EL (cell line): ENCODE measurements around the gene YBX2.

ENCODE experiments used
- DNase-seq: peaks from one replicate; pipeline ENCODE4 v3.0.0-alpha.2; 2016

Gene YBX2

DNA sequence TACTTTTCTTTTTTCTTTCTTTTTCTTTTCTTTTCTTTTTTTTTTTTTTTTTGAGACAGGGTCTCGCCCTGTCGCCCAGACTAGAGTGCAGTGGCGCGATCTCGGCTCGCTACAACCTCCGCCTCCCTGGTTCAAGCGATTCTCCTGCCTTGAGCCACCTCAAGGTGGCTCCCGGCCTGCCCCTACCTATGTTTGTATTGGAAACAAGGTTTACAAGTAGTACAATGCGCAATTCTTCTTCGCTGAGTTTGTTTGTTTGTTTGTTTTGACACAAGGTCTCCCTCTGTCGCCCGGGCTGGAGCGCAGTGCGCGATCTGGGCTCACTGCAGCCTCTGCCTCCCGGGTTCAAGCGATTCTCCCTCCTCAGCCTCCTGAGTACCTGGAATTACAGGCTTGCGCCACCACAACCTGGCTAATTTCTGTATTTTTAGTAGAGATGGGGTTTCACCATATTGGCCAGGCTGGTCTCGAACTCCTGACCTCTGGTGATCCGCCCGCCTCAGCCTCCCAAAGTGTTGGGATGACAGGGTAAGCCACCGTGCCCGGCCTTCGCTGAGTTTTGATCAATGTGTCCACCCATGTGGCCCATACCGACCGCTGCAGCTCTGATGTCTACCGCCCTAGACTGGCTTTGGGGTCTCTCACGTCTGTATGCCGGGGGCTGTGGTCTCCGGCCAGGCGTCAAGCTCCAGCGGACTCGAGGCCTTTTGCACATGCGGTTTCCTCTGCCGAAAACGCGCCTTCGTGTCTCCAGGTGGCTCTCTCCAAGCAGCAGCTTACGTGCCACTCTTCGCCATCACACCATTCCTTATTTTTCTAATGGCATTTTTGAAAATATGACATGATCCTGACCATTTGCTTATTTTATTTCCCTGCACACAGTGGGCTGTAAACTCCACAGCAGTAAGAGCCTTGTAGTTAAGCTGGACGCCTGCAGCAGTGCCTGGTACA lies 1.1 kb upstream of the YBX2 start:
- DNase-seq, result no peak

DNA sequence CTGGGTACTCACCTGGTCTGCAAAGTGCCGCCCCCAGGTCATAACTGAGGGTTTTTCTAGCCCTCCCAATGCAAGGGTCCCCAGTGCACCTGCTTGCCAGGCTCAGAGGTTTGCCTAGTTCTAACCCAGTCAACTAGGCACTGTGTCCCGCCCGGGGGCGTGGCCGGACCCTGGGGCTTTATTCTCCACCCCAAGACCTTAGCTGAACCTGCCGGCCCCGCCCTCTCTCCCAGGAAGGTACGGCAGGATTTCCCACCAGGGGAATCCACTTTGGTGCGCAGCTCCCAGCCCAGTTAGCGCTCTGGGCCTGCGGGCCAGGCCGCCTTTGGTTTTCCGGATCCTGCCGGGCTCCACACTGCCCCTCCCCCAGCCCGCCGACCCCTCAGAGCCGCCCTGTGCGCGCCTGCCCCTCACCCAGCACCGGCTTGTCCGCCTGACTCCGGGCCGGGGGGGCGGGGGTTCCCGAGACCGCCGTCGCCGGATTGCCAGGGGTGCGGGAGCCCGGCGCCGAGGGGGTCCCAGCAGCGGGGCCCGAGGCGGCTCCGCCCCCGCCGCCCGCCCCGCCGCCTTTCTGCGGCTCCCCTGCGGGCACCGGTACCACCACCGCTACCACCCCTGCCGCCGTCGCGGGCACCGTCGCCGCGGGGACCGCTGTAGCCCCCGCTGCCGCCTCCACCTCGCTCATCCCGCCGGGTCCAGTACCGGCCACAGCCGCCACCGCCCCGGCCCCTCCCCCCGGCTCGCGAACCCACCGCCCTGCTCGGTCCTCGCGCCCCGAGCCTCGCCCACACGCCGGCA lies 424 bp downstream of the YBX2 start:
- DNase-seq, result no peak

DNA sequence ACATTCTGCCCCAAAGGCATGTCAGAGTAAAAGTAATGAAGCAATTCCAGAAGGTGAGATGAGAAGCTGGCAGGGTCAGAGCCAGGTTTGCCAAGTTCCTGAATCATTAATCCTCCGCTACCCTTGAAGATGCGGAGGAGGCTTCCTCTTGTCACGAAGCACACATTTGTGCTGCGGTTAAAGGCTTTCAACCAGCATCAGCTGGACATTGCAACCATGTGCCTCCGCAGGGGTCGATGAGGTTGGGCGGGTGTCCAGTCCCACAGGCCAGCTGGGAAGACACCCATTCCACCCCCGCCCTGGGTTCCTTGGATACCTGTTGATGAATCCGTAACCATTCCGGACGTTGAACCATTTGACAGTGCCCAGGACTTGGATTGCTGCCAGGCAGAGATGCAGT lies 1.3 kb downstream of the YBX2 start:
- DNase-seq, result no peak

DNA sequence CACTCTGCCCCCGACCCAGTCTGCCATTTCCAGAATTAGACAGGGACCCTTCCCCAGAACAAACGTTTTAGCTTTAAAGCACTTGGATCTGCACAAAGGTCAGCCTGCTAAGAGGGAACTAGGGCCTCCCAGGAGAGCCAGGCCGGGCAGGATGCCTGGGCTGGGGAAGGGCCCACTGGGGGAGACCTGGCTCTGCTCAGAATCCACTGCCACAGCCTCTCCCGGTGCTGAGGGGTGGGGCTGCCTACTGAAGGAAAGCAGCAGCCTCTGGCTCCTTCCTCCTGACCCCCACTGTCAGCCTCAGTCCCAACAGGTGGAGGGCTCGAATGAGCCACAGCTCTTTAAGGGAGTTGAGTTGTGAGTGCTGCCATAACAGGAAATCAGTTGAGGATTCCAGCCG lies 1.7 kb downstream of the YBX2 start:
- DNase-seq, result no peak

DNA sequence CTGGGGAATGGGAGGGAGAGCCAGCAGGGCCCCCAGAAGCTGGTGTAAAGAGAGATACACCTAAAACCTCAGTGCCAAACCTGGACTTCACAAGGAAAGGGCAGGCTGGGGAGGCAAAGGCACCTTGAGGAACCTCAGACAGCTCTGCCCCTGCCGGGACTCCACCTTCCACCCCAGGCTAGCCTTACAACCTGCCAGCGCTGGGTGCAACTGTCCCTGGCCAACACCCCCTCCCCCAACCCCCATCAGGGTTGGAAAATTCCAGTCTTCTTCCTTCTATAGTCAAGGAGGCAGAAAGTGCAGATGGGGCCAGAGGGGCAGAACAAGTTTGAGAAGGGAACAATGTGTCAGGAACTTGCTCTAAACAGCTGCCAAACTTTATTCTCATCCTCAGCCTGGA lies 2.2 kb downstream of the YBX2 start:
- no peak for DNase-seq

- no peak for DNase-seq
These were observed 3.8 kb downstream of the YBX2 start for GRCh38 chr17:7290685-7291084.

DNA sequence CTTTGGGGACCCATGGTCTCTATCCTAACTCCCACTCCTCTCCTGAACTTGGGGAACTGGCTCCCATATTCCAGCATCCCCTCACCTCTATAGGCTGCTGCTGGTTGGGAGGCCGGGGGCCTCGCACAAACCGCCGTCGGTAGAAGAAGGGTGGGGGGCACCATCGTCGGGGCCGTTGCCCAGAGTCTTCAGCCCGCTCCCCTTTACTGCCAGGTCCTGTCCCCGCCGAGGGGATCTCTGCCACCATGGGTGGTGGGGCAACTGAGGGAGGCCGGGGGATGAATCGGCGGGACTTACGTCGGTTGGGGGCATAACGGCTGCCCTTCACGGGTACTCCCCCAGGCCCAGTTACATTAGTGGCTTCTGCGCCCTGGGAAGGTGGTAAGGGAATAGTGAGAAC lies 4.3 kb downstream of the YBX2 start:
- no peak for DNase-seq

GRCh38 chr17:7289256-7290032 lies 5.0 kb downstream of the YBX2 start:
- DNase-seq, result no peak

DNA sequence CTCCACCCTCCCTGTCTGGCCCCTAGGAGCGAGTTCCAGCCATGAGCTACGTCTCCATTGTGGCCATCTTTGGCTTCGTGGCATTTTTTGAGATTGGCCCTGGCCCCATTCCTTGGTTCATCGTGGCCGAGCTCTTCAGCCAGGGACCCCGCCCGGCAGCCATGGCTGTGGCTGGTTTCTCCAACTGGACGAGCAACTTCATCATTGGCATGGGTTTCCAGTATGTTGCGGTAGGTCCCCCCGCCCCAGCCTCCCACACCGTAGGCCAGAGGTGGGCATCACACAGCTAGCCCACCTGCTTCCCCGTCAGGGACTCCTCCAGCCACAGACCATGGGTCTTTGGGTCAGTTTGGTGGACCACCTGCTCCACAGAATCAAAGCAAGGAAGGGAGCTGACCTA lies 8.8 kb downstream of the YBX2 start:
- no peak for DNase-seq

DNA sequence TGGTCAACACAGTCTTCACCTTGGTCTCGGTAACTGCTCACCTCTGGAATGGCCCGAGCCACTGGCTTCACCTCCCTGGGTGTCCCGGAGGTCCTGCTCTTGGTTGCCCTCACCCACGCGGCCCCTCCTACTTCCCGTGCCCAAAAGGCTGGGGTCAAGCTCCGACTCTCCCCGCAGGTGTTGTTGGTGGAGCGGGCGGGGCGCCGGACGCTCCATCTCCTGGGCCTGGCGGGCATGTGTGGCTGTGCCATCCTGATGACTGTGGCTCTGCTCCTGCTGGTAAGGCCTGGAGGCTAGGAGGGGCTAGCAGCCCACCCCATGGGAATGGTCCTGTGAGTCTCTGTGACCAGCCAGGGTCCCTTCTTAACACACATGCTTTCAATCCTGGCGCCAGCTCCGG lies 9.5 kb downstream of the YBX2 start:
- DNase-seq, result no peak

DNA sequence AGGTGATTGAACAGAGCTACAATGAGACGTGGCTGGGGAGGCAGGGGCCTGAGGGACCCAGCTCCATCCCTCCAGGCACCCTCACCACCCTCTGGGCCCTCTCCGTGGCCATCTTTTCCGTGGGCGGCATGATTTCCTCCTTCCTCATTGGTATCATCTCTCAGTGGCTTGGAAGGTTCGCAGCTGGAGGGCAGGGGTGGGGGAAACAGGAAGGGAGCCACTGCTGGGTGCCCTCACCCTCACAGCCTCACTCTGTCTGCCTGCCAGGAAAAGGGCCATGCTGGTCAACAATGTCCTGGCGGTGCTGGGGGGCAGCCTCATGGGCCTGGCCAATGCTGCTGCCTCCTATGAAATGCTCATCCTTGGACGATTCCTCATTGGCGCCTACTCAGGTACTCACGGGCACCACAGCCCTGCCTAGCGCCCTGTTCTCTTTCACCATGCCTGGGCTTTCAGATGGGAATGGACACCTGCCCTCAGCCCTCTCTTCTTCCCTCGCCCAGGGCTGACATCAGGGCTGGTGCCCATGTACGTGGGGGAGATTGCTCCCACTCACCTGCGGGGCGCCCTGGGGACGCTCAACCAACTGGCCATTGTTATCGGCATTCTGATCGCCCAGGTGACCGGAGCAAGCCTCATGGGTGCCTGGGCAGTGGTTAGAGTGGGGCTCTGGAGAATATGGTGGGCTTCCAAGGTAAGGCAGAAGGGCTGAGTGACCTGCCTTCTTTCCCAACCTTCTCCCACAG lies 10.8 kb downstream of the YBX2 start:
- DNase-seq, result no peak

DNA sequence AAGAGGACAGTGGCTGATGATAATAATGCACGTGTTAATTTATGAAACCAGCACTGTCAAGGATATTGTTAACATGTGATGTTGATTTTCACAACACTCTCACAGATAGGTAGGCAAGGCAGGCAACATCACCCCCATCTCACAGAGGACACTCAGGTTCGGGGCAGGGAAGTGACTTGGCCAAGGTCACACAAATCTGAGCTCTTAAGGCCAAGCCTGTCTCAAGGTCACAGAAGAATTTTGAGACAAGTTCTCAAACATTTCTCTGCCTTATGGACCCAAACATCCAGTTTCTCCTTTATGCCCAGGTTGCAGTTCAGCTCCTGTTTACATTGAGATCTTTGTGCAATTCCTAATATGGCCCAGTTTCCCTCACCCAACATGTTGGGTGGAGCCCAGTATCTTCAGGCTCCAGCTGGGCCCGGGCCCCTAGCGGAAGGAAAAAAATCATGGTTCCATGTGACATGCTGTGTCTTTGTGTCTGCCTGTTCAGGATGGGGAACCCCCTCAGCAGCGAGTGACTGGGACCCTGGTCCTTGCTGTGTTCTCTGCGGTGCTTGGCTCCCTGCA lies 11.6 kb downstream of the YBX2 start:
- no peak for DNase-seq

DNA sequence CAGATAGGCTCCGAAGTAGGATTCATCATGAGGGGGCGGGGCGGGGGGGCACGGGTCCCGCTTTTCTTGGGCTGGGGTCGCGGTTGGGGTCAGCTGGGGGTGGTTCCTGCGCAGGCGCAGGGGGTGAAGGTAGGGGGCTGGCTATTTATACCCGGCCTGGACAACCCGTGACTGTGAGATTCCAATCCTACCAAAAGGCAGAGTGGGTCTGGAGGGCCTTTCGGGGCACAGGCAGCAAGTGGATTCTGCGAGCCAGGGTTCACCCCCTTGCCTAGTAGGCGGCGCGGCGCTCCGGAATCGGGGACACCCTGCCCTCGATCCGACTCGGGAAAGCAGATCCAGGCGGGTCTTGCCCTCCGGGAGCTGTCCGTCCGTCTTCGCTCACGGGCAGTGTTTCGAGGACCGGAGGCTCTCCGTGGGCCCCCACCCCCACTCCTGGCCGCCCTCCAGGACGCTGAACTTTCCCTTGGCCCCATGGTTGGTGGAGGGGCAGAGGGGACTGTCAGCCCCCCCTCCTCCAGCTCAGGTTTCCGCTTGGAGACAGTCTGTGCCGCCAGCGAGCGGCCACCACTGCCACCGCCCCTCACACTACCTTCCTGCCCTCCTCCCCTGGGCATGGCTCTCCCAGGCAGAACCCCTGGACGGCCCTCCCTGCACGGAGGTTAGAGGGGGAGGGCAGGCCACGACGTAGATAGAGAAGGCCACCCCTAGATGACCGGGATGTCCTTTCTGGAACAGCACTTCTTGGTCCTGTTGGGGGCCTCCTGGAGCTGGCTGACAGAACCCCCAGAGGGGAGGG lies 12.3 kb downstream of the YBX2 start:
- no peak for DNase-seq

GRCh38 chr17:7281074-7281952 lies 13.1 kb downstream of the YBX2 start, which contains the start of gene SLC2A4:
TSS of gene SLC2A4 (plus strand) at chr17:7281718. CDS start at chr17:7281935, 217 bp downstream.
- peak; percentile 96 for DNase-seq

- DNase-seq, result peak; percentile 77
These were observed 13.8 kb downstream of the YBX2 start for GRCh38 chr17:7280519-7281073.

- DNase-seq, result no peak
These were observed 15.0 kb downstream of the YBX2 start for GRCh38 chr17:7279448-7279847.

DNA sequence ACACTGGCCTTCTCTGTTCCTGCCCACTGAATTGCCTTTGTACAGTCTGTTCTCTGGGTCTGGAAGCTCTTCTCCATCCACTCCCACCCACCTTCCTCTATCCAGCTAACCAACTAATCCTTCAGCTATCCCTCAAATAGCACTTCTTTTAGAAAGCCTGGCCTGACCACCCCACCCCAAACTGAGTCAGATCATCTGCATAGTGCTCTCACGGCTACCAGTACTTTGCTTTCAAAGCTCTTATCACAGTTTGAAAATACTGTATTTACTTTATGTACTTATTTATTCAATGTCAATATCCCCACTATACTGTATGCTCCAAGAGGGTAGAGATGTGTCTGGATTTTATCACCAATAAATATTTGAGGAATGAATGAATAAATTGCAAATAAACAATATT lies 27.7 kb downstream of the YBX2 start:
- DNase-seq, result peak; percentile 42

DNA sequence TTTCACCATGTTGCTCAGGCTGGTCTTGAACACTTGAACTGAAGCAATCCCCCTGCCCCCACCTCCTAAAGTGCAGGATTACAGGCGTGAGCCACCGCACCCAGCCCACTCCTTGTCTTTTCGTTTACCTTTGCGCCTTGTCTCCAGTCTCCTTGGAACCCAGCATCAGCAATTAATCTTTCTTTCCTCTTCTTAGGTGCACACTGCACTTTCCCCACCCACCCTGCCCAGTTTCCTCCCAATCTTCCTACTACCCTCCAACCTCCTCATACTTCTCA lies 30.7 kb downstream of the YBX2 start:
- no peak for DNase-seq

DNA sequence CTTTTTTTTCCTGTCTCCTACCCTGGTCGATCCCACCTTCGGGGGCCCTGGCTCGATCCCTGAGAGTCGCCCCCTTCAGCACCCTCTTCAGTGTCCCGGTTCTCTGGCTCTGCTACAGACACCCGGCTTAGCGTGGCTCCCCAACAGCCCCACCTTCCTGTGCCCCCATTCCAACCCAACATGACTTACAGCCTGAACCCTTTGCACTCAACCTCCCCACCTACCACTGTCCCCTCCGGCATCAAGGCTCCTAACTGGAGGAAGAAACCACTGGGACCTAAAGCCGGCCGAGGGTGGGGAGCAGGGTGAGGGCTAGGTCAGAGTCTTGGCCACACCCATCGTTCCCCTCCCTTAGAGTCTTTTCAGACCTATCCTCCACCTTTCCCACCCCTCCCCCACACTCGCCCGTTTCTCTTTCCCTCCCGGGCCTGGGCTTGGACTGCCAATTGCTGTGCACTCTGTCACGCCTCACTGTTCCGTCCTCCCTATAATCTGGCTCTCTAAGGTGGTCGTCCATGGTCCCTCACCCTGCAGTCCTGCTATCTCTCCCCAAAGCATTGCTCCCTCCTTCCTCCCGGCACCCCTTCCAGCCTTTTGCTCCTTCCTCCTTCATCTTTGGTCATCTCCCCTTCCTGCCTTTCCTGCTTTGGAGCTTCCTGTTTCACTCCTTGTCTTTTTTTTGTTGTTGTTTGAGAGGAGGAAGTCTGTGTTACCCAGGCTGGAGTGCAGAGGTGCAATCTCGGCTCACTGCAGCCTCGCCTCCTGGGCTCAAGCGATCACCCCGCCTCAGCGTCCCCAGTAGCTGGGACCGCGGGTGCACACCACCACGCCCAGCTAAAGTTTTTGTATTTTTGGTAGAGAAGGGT lies 31.3 kb downstream of the YBX2 start:
- no peak for DNase-seq
